Measurements from ENCODE around the gene CYB561A3. TPM values are rescaled to one million over a fixed set of nuclear protein-coding genes. Genes with fewer than 3 reads are reported as not detected.

CYB561A3 gene
- 21.7 and 23.1 TPM in 2 replicates for total RNA-seq (2021)
- long read RNA-seq, transcript CYB561A3-203 (7 exons, 1,803 nt) = major isoform, 38 of 126 reads
- long read RNA-seq, transcript CYB561A3-201 (7 exons, 3,061 nt) = minor isoform, 35 of 126 reads
- long read RNA-seq, partial matches to known transcripts = 8 of 126 reads
- long read RNA-seq, other reads (novel, unspliced or antisense) = 45 of 126 reads

DNA sequence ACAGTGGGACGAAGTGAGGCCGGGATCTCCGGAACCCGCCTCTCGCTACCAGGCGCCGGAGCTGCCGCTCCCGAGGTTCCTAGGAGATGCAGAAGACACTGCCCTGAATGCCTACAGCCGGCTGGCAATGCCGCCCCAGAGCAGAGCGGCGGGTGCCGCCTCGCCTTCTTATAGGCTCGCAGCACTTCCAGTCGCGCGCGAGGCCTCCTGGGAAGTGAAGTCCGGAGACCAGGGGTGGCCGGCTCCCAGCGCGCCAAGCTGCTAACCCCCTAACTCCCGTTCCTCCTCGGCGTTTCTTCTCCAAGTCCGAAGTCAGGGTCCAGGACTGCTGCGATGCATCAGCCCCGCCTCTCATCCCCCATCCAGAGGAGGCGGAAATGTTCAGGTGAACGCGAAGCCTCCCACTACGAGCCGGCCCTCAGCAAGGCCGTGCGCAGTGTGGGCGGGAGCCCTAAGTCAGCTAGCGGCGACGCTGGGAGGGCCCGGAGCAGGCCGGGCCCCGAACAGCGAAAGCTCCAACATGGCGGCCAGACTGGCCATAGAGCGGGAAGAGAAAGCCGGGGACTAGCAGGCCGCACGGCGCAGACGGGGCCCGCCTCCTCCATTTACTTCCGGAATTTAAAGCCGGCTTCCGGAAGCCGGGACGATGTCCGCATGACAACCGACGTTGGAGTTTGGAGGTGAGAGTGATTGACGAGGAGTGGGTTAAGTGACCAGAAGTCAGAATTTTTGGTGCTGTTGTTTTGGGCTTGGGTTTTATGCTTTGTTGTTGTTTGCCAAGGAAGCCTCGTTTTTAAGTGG, at the start of gene CYB561A3, which contains the start of gene TMEM138:
Gene CYB561A3, minus strand, starts transcription at position 142 of the 801 bp plus-strand sequence. CDS start 5,169 bp downstream, outside the sequence.
Gene TMEM138, plus strand, starts transcription at position 634 of the 801 bp plus-strand sequence. CDS start 2,017 bp downstream, outside the sequence.
- no CpG with 5 or more reads among the region's 63 CpGs for WGBS (ENCODE audit: extremely low coverage, insufficient read length, low lambda C conversion rate)
- no peaks in the 10 kb centered on the region for H3K9me3 ChIP-seq (ENCODE audit: control insufficient read depth, low read depth, low read length)
- no peaks in the 10 kb centered on the region for H3K27me3 ChIP-seq (ENCODE audit: insufficient read depth, low read length)
- peak within 1 kb of the TSS; percentile 94 for H3K9ac ChIP-seq (ENCODE audit: extremely low read depth, insufficient read length, low read length)
- no peak within 1 kb of the TSS for H2AFZ ChIP-seq (ENCODE audit: low read length)
- Mint-ChIP-seq H3K27ac (peak within 1 kb of the TSS; percentile 99), H3K4me3 (peak within 1 kb of the TSS; percentile 98 to 100), H3K36me3 (ENCODE audit: insufficient read depth in 1 of 3, low read depth in 3 of 3) (peaks cover 22 to 39% (median 28%) of the 10 kb centered on the region in 3 experiments), H3K9me3 (no peaks in the 10 kb centered on the region; a peak in 1 of 5 replicates), H3K27me3 (ENCODE audit: low read depth) (no peaks in the 10 kb centered on the region), H3K4me1 (peaks cover 13 to 25% of the 10 kb centered on the region in 2 experiments)
- no peaks in the 10 kb centered on the region for H3K4me1 ChIP-seq (ENCODE audit: insufficient read depth, low read length)
- H4K5ac ChIP-seq (ENCODE audit: insufficient read length, low read depth, low read length) = peak within 1 kb of the TSS; percentile 56
- peak within 1 kb of the TSS; percentile 97 for H3K18ac ChIP-seq (ENCODE audit: insufficient read length, low read depth, low read length)
- peak within 1 kb of the TSS; percentile 99 for H3K14ac ChIP-seq (ENCODE audit: insufficient read depth, low read length)
- DNase-seq = peak; percentile 90
- peak within 1 kb of the TSS; percentile 64 for H4K8ac ChIP-seq (replicated peaks; ENCODE audit: insufficient read length, low read depth, low read length)
- H4K91ac ChIP-seq (ENCODE audit: insufficient read length, low read depth, low read length) = no peak within 1 kb of the TSS
- no peak within 1 kb of the TSS for H3K23ac ChIP-seq (ENCODE audit: insufficient read length, low read depth, low read length)
- no peak within 1 kb of the TSS for H3T11ph ChIP-seq (ENCODE audit: low read length)
- H4K20me1 ChIP-seq (ENCODE audit: control insufficient read depth, insufficient read depth, insufficient read length) = no peaks in the 10 kb centered on the region
- no peak within 1 kb of the TSS for H2AK5ac ChIP-seq (ENCODE audit: insufficient read length, low read length)
- H3K4ac ChIP-seq (ENCODE audit: low read depth, low read length) = no peak within 1 kb of the TSS; the same call in 1 of the 2 replicates
- peak within 1 kb of the TSS; percentile 88 for H3K27ac ChIP-seq (ENCODE audit: insufficient read length, low read depth, low read length)
- H3K79me2 ChIP-seq (ENCODE audit: insufficient read depth, low read length) = peaks cover 2% of the 10 kb centered on the region; the same call in 1 of the 2 replicates
- no peak within 1 kb of the TSS for H2BK12ac ChIP-seq (ENCODE audit: insufficient read length, low read depth, low read length)
- no peaks in the 10 kb centered on the region for H3K79me1 ChIP-seq (ENCODE audit: insufficient read depth, low read depth, low read length, poor library complexity, severe bottlenecking)
- H3K23me2 ChIP-seq (ENCODE audit: insufficient read length, low read depth, low read length, poor library complexity, severe bottlenecking) = peaks cover 6% of the 10 kb centered on the region
- H3K4me2 ChIP-seq (ENCODE audit: insufficient read depth, insufficient read length, low read length) = peak within 1 kb of the TSS; percentile 83
- no peak within 1 kb of the TSS for H2BK15ac ChIP-seq (ENCODE audit: low read depth, low read length)
- no peak for TF ChIP-seq CTCF (conservative IDR thresholded peaks at IDR 0.05)
- H2BK120ac ChIP-seq (ENCODE audit: low read depth, low read length, poor library complexity, severe bottlenecking) = peak within 1 kb of the TSS; percentile 92
- H3K56ac ChIP-seq (ENCODE audit: insufficient read length, low read depth, low read length) = no peak within 1 kb of the TSS
- peak within 1 kb of the TSS; percentile 76 for H2BK5ac ChIP-seq (ENCODE audit: insufficient read length, low read length)
- H2BK20ac ChIP-seq (ENCODE audit: low read depth, low read length, poor library complexity, severe bottlenecking) = no peak within 1 kb of the TSS
